ENCODE measurements around the gene SQSTM1.
A peak's percentile ranks its signal among the peaks of the same experiment; 100 is the strongest.

The SQSTM1 gene

GRCh38 chr5:179805529-179806249, 15.0 kb upstream of the SQSTM1 start:
- Histone ChIP-seq H3K27ac (ENCODE audit: insufficient read depth, low read length, poor library complexity, severe bottlenecking) (peak overlapping the region; percentile 71), H3K4me1 (ENCODE audit: control insufficient read depth, insufficient read depth, low read length, poor library complexity, severe bottlenecking) (peaks cover 38% of the 10 kb centered on the region), H3K9me3 (ENCODE audit: control insufficient read depth, low read length) (no peaks in the 10 kb centered on the region), H3K4me3 (ENCODE audit: insufficient read depth, low read depth, low read length, poor library complexity, severe bottlenecking) (peak overlapping the region; percentile 67), H3K36me3 (ENCODE audit: control insufficient read depth, insufficient read depth, low read length) (no peaks in the 10 kb centered on the region), H3K27me3 (replicated peaks; ENCODE audit: control insufficient read depth, insufficient read depth, low read length, poor library complexity, severe bottlenecking) (no peaks in the 10 kb centered on the region)
- peak in 1 of 3 donors; percentile 18 for DNase-seq

GRCh38 chr5:179806250-179807048, 14.3 kb upstream of the SQSTM1 start, which contains the start of gene MGAT4B:
MGAT4B (minus strand) TSS chr5:179806866; CDS start chr5:179806583, 283 bp downstream.
- Histone ChIP-seq H3K27ac (ENCODE audit: insufficient read depth, low read length, poor library complexity, severe bottlenecking) (peak within 1 kb of the TSS; percentile 71), H3K27me3 (replicated peaks; ENCODE audit: control insufficient read depth, insufficient read depth, low read length, poor library complexity, severe bottlenecking) (no peaks in the 10 kb centered on the region), H3K36me3 (ENCODE audit: control insufficient read depth, insufficient read depth, low read length) (no peaks in the 10 kb centered on the region), H3K4me3 (ENCODE audit: insufficient read depth, low read depth, low read length, poor library complexity, severe bottlenecking) (peak within 1 kb of the TSS; percentile 67), H3K4me1 (ENCODE audit: control insufficient read depth, insufficient read depth, low read length, poor library complexity, severe bottlenecking) (peaks cover 38% of the 10 kb centered on the region), H3K9me3 (ENCODE audit: control insufficient read depth, low read length) (no peaks in the 10 kb centered on the region)
- DNase-seq, result peak in 2 of 3 donors; percentile 35 to 38

DNA sequence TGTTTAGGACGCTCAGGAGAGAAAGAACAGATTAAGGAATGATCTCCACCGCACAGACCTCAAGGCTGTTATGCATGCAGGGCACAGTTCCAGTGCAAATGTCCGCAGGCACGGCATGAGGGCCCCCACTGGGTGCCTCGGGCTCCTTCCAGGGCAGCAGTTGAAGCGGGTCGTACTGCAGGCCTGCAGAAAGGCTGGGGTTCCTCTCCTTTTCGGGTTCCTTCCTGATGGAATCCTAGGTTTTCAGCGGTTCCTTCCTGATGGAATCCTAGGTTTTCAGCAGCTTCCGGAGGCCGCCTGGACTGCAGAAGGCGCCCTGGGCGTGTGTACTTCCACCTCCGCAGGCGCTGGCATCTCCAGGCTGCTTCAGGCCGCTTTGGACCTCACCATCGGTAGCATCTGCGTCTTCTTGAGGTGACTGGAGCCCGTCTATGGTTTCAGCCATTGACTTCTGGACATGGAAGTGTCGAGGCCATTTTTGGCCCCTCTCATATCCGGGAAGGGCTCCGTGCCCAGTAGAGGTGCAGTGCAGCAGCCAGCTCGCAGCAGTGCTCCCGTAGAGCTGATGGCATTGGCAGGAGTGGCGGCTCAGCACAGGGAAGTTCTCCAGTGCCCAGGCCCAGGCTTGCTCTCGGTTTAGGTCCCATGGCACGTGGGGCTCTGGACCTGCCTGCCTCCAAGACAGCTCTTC, 8.4 kb upstream of the SQSTM1 start:
- no peak for DNase-seq
- H3K27ac ChIP-seq (ENCODE audit: insufficient read depth, low read length, poor library complexity, severe bottlenecking), result no peak overlapping the region
- no peaks in the 10 kb centered on the region for H3K27me3 ChIP-seq (replicated peaks; ENCODE audit: control insufficient read depth, insufficient read depth, low read length, poor library complexity, severe bottlenecking)
- H3K36me3 ChIP-seq (ENCODE audit: control insufficient read depth, insufficient read depth, low read length), result peaks cover 22% of the 10 kb centered on the region
- H3K4me1 ChIP-seq (ENCODE audit: control insufficient read depth, insufficient read depth, low read length, poor library complexity, severe bottlenecking), result peaks cover 7% of the 10 kb centered on the region
- H3K4me3 ChIP-seq (ENCODE audit: insufficient read depth, low read depth, low read length, poor library complexity, severe bottlenecking), result no peak overlapping the region
- no peaks in the 10 kb centered on the region for H3K9me3 ChIP-seq (ENCODE audit: control insufficient read depth, low read length)

DNA sequence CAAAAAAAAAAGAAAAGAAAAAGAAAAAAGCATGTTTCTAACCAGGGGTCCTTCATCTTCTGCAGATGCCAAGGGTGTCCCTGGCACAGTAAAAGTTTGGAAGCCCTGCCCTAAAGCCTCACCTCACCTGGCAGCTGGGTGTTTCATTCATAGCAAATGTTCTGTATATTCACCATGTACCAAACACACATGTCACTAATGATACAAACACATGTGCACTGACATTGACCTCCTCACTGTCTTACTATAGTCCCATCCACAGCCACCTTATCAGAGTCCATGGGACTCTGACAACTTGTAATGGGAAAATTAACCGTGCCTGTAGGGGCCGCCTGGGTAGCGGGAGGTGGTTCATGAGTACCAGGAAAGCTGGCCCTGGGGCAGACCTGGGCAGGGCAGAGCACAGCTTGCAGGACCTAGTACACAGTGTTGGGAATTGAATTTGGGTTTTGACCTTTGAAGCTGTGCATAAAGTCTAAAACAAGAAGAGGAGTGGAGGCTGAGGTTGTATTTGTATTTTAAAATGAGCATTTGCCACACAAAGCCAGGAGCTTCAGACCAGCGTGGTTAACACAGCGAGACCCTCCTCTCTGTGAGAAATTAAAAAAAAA, 7.6 kb upstream of the SQSTM1 start:
- no peaks in the 10 kb centered on the region for H3K27me3 ChIP-seq (replicated peaks; ENCODE audit: control insufficient read depth, insufficient read depth, low read length, poor library complexity, severe bottlenecking)
- H3K36me3 ChIP-seq (ENCODE audit: control insufficient read depth, insufficient read depth, low read length), result peaks cover 22% of the 10 kb centered on the region
- DNase-seq, result no peak
- no peak overlapping the region for H3K4me3 ChIP-seq (ENCODE audit: insufficient read depth, low read depth, low read length, poor library complexity, severe bottlenecking)
- peaks cover 6% of the 10 kb centered on the region for H3K4me1 ChIP-seq (ENCODE audit: control insufficient read depth, insufficient read depth, low read length, poor library complexity, severe bottlenecking)
- H3K27ac ChIP-seq (ENCODE audit: insufficient read depth, low read length, poor library complexity, severe bottlenecking), result no peak overlapping the region
- H3K9me3 ChIP-seq (ENCODE audit: control insufficient read depth, low read length), result no peaks in the 10 kb centered on the region

GRCh38 chr5:179814090-179814489, 6.6 kb upstream of the SQSTM1 start:
- peaks cover 22% of the 10 kb centered on the region for H3K36me3 ChIP-seq (ENCODE audit: control insufficient read depth, insufficient read depth, low read length)
- no peak for DNase-seq
- H3K27me3 ChIP-seq (replicated peaks; ENCODE audit: control insufficient read depth, insufficient read depth, low read length, poor library complexity, severe bottlenecking), result no peaks in the 10 kb centered on the region

GRCh38 chr5:179815491-179816249, 5.0 kb upstream of the SQSTM1 start:
- H3K4me1 ChIP-seq (ENCODE audit: control insufficient read depth, insufficient read depth, low read length, poor library complexity, severe bottlenecking), result peaks cover 31% of the 10 kb centered on the region

More at GRCh38 chr5:179814090-179814489, 6.6 kb upstream of the SQSTM1 start:
- no peak overlapping the region for H3K4me3 ChIP-seq (ENCODE audit: insufficient read depth, low read depth, low read length, poor library complexity, severe bottlenecking)
- H3K4me1 ChIP-seq (ENCODE audit: control insufficient read depth, insufficient read depth, low read length, poor library complexity, severe bottlenecking), result peaks cover 16% of the 10 kb centered on the region
- H3K9me3 ChIP-seq (ENCODE audit: control insufficient read depth, low read length), result no peaks in the 10 kb centered on the region
- no peak overlapping the region for H3K27ac ChIP-seq (ENCODE audit: insufficient read depth, low read length, poor library complexity, severe bottlenecking)

DNA sequence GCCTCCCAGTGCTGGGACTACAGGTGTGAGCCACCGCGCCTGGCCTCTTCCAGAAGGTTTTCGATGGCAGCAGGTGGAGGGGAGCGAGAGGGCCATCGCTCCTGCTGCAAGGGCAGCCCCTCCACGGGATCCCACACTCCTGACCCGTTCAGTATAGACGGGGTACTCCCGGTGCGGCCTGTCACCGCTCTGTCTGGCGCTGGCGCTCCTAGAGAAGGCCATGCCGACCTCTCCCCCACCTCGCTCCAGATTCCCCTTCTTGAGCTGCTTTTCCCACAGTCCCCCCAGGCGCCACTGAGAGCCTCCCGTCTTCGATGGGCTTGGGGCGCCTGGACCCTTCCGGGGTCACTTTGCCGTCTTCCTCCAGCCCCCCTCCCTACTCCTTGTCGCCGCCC, 4.3 kb upstream of the SQSTM1 start:
- Histone ChIP-seq H3K27ac (ENCODE audit: insufficient read depth, low read length, poor library complexity, severe bottlenecking) (no peak overlapping the region), H3K4me3 (ENCODE audit: insufficient read depth, low read depth, low read length, poor library complexity, severe bottlenecking) (no peak overlapping the region), H3K4me1 (ENCODE audit: control insufficient read depth, insufficient read depth, low read length, poor library complexity, severe bottlenecking) (peaks cover 31% of the 10 kb centered on the region), H3K36me3 (ENCODE audit: control insufficient read depth, insufficient read depth, low read length) (peaks cover 22% of the 10 kb centered on the region), H3K9me3 (ENCODE audit: control insufficient read depth, low read length) (no peaks in the 10 kb centered on the region), H3K27me3 (replicated peaks; ENCODE audit: control insufficient read depth, insufficient read depth, low read length, poor library complexity, severe bottlenecking) (no peaks in the 10 kb centered on the region)
- DNase-seq, result no peak

More at GRCh38 chr5:179815491-179816249, 5.0 kb upstream of the SQSTM1 start:
- peaks cover 22% of the 10 kb centered on the region for H3K36me3 ChIP-seq (ENCODE audit: control insufficient read depth, insufficient read depth, low read length)
- DNase-seq, result no peak
- no peaks in the 10 kb centered on the region for H3K27me3 ChIP-seq (replicated peaks; ENCODE audit: control insufficient read depth, insufficient read depth, low read length, poor library complexity, severe bottlenecking)
- H3K27ac ChIP-seq (ENCODE audit: insufficient read depth, low read length, poor library complexity, severe bottlenecking), result no peak overlapping the region
- no peak overlapping the region for H3K4me3 ChIP-seq (ENCODE audit: insufficient read depth, low read depth, low read length, poor library complexity, severe bottlenecking)
- H3K9me3 ChIP-seq (ENCODE audit: control insufficient read depth, low read length), result no peaks in the 10 kb centered on the region

DNA sequence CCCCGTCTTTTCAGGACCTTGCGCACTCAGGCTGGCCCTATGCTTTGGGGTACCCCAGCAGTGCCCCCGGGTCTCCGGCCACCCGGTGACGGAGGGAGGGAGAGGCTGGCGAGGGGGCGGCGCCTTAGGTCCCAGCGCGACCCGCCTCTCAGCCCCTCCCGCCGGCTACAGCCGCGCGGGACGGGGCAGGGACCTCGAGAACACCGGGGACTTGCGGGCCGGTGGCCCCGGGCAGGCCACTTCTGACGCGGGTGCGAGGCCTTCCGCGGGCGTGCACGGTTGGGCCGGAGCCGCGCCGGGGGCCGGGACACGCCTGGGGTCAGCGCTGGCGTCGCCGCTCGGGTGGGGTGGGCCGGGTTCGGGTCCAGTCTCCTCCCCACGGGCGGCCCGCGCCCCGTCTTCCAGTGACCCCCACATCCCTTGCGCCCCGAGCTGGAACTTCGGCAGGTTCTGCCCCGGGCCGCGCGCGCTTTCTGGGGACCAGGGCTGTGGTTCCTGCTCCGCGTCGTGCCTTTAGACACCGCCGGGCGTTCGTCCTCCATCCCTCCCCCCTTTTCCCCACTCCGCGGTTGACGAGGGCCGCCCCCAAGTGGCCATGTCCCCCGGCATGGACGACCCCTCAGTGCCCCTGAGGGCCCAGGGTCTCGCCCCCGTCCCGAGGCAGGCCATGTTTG, 3.8 kb upstream of the SQSTM1 start:
- DNase-seq, result no peak
- no peaks in the 10 kb centered on the region for H3K9me3 ChIP-seq (ENCODE audit: control insufficient read depth, low read length)
- peaks cover 31% of the 10 kb centered on the region for H3K4me1 ChIP-seq (ENCODE audit: control insufficient read depth, insufficient read depth, low read length, poor library complexity, severe bottlenecking)
- no peaks in the 10 kb centered on the region for H3K27me3 ChIP-seq (replicated peaks; ENCODE audit: control insufficient read depth, insufficient read depth, low read length, poor library complexity, severe bottlenecking)
- no peak overlapping the region for H3K4me3 ChIP-seq (ENCODE audit: insufficient read depth, low read depth, low read length, poor library complexity, severe bottlenecking)
- peaks cover 22% of the 10 kb centered on the region for H3K36me3 ChIP-seq (ENCODE audit: control insufficient read depth, insufficient read depth, low read length)
- no peak overlapping the region for H3K27ac ChIP-seq (ENCODE audit: insufficient read depth, low read length, poor library complexity, severe bottlenecking)

- no peak overlapping the region for H3K27ac ChIP-seq (ENCODE audit: insufficient read depth, low read length, poor library complexity, severe bottlenecking)
- no peaks in the 10 kb centered on the region for H3K9me3 ChIP-seq (ENCODE audit: control insufficient read depth, low read length)
- no peaks in the 10 kb centered on the region for H3K27me3 ChIP-seq (replicated peaks; ENCODE audit: control insufficient read depth, insufficient read depth, low read length, poor library complexity, severe bottlenecking)
- H3K4me1 ChIP-seq (ENCODE audit: control insufficient read depth, insufficient read depth, low read length, poor library complexity, severe bottlenecking), result peaks cover 36% of the 10 kb centered on the region
- peaks cover 17% of the 10 kb centered on the region for H3K36me3 ChIP-seq (ENCODE audit: control insufficient read depth, insufficient read depth, low read length)
- DNase-seq, result no peak
- no peak overlapping the region for H3K4me3 ChIP-seq (ENCODE audit: insufficient read depth, low read depth, low read length, poor library complexity, severe bottlenecking)
Measured at GRCh38 chr5:179817470-179817840, 3.2 kb upstream of the SQSTM1 start.
